ENCODE results near the gene TMEM145.
"Not testable (repeated sequence)": the region's sequence is repeated elsewhere in the genome, so short reads cannot be mapped to it uniquely, and the experiment has no call there.

The TMEM145 gene

GRCh38 chr19:42333018-42333417 lies 19.9 kb downstream of the TMEM145 start:
- no peak for TF ChIP-seq CTCF (IDR thresholded peaks at IDR 0.05; ENCODE audit: low read depth, low read length)
- Histone ChIP-seq H3K36me3 (peaks cover 19% of the 10 kb centered on the region), H3K27ac (no peak overlapping the region), H3K4me3 (ENCODE audit: low read depth, low read length) (no peak overlapping the region), H3K27me3 (ENCODE audit: insufficient read depth, low read depth, severe bottlenecking) (no peaks in the 10 kb centered on the region), H3K9me3 (ENCODE audit: severe bottlenecking) (no peaks in the 10 kb centered on the region)
- DNase-seq, result no peak

- Histone ChIP-seq H3K27ac (no peak overlapping the region), H3K4me3 (ENCODE audit: low read depth, low read length) (no peak overlapping the region), H3K36me3 (peaks cover 20% of the 10 kb centered on the region), H3K27me3 (ENCODE audit: insufficient read depth, low read depth, severe bottlenecking) (no peaks in the 10 kb centered on the region), H3K9me3 (ENCODE audit: severe bottlenecking) (no peaks in the 10 kb centered on the region)
- no peak for DNase-seq
- no peak for TF ChIP-seq CTCF (IDR thresholded peaks at IDR 0.05; ENCODE audit: low read depth, low read length)
Measured at GRCh38 chr19:42333975-42334696, 21.0 kb downstream of the TMEM145 start.

DNA sequence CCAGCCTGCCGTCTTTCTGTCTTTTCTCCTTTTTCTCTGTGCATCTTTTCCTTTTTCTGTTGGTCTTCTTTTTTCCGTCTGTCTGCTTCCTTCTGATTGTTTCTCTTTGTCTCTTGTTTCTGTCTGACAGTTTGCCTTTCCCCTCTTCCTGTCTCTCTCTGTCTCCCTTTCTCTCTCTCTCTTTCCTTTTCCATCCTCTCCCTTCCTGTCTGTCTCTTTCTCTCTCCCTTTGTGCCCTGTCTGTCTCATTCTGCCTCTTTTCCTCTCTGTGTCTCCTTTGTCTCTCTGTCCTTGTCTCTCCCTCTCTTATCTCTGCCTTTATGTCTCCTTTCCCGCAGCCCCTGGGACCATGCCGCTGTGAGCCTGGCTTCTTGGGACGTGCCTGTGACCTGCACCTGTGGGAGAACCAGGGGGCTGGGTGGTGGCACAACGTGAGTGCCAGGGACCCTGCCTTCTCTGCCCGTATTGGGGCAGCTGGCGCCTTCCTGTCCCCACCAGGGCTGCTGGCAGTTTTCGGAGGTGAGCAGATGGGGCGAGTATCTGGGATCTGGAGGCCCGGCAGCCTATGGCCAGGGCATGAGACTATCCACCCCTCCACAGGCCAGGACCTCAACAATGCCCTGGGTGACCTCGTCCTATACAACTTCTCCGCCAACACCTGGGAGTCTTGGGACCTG lies 21.7 kb downstream of the TMEM145 start:
- TF ChIP-seq CTCF (IDR thresholded peaks at IDR 0.05; ENCODE audit: low read depth, low read length), result no peak

GRCh38 chr19:42335374-42335936 lies 22.3 kb downstream of the TMEM145 start:
- TF ChIP-seq CTCF (IDR thresholded peaks at IDR 0.05; ENCODE audit: low read depth, low read length), result no peak
- no peaks in the 10 kb centered on the region for H3K27me3 ChIP-seq (ENCODE audit: insufficient read depth, low read depth, severe bottlenecking)
- no peak overlapping the region for H3K4me3 ChIP-seq (ENCODE audit: low read depth, low read length)
- H3K9me3 ChIP-seq (ENCODE audit: severe bottlenecking), result no peaks in the 10 kb centered on the region
- no peak overlapping the region for H3K27ac ChIP-seq
- peaks cover 20% of the 10 kb centered on the region for H3K36me3 ChIP-seq
- DNase-seq, result no peak

More for the DNA sequence above, 21.7 kb downstream of the TMEM145 start:
- Histone ChIP-seq H3K9me3 (ENCODE audit: severe bottlenecking) (no peaks in the 10 kb centered on the region), H3K27me3 (ENCODE audit: insufficient read depth, low read depth, severe bottlenecking) (no peaks in the 10 kb centered on the region), H3K27ac (no peak overlapping the region), H3K36me3 (peaks cover 20% of the 10 kb centered on the region), H3K4me3 (ENCODE audit: low read depth, low read length) (no peak overlapping the region)
- no peak for DNase-seq

DNA sequence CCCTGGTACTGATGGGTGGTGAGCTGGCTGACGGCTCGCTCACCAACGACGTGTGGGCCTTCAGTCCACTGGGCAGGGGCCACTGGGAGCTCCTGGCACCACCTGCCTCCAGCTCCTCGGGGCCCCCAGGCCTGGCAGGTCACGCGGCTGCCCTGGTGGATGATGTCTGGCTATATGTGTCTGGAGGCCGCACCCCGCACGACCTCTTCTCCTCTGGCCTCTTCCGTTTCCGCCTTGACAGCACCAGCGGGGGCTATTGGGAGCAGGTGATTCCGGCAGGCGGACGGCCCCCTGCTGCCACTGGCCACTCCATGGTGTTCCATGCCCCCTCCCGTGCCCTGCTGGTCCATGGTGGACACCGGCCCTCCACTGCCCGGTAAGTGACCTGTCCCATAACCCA lies 22.9 kb downstream of the TMEM145 start:
- DNase-seq, result no peak
- Histone ChIP-seq H3K9me3 (ENCODE audit: severe bottlenecking) (no peaks in the 10 kb centered on the region), H3K4me3 (ENCODE audit: low read depth, low read length) (no peak overlapping the region), H3K27me3 (ENCODE audit: insufficient read depth, low read depth, severe bottlenecking) (no peaks in the 10 kb centered on the region), H3K27ac (no peak overlapping the region), H3K36me3 (peaks cover 20% of the 10 kb centered on the region)
- no peak for TF ChIP-seq CTCF (IDR thresholded peaks at IDR 0.05; ENCODE audit: low read depth, low read length)

DNA sequence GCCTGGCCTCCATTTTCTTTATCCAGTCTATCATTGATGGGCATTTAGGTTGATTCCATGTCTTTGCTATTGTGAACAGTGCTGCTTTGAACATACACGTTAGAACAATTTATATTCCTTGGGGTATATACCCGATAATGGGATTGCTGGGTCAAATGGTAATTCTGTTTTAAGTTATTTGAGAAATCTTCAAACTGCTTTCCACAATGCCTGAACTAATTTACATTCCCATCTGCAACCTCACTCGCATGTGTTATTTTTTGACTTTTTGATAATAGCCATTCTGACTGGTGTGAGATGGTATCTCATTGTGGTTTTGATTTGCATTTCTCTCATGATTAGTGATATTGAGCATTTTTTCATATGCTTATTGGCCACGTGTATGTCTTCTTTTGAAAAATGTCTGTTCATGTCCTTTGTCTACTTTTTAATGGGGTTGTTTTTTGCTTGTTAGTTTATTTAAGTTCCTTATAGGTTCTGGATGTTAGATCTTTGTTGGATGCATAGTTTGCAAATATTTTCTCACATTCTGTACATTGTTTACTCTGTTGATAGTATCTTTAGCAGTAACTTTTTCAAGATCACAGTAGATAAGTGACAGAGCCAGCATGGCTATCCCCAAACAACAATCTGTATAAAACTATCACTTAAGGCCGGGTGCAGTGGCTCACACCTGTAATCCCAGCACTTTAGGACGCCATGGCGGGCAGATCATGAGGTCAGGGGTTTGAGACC lies 26.2 kb downstream of the TMEM145 start:
- H3K9me3 ChIP-seq (ENCODE audit: severe bottlenecking); H3K4me3 ChIP-seq (ENCODE audit: low read depth, low read length); DNase-seq; H3K27ac ChIP-seq; H3K27me3 ChIP-seq (ENCODE audit: insufficient read depth, low read depth, severe bottlenecking): not testable (repeated sequence)
- peaks cover 22% of the 10 kb centered on the region for H3K36me3 ChIP-seq

DNA sequence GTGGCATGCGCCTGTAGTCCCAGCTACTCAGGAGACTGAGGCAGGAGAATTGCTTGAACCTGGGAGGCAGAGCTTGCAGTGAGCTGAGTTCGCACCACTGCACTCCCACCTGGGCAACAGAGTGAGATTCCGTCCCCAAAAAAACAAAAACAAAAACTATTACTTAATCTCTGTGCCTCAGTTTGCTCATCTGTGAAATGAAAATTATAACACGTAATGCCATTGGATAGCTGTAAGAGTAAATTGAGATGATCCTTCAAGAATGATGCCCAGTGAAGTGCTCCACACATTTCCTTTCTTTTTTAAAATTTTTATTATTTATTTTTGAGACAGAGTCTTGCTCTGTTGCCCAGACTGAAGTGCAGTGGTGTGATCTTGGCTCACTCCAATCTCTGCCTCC lies 26.8 kb downstream of the TMEM145 start:
- not testable (repeated sequence) for DNase-seq; H3K27ac ChIP-seq; H3K27me3 ChIP-seq (ENCODE audit: insufficient read depth, low read depth, severe bottlenecking); H3K9me3 ChIP-seq (ENCODE audit: severe bottlenecking); H3K4me3 ChIP-seq (ENCODE audit: low read depth, low read length)
- H3K36me3 ChIP-seq, result peaks cover 23% of the 10 kb centered on the region
